HG03460 (cell line): ENCODE measurements around the gene SERPINA10.

Source experiments
- ATAC-seq: cut with Tn5 transposase; IDR thresholded peaks from one replicate; pipeline ENCODE4 v1.9.1; 2021; ENCODE audit not compliant: unreplicated experiment

The SERPINA10 gene

DNA sequence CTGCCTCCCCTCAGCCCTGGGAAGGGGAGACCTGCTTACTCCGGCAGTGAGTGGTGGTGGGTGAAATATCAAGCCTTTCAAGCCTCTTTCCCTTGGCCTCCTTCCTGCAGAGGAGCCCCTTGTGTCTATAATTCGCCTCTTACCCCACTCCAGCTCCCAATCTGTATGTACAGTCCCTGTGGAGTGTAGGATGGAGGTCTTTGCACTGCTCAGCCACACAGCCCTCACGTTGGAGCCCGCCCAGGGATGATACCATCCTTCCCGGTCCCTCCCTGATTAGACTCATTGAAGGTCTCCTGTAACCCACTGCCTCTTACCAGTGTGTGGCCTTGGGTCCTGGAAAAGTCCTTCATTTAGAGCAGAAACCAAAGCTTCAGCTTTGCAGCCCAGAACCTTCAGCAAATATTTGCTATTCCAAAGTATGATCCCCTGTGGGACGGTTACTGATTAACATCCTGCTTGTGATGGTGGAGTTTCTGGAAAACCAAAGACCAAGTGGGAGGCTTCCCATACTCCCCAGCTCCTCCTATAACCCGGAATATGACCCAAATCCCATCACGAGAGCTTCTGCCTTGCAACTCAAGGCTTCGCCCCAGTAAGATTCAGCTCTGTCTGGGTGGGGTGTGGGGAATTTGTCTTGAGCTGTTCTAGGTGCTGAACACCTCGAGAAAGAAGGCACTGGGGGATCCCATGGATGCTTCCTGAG, at the start of gene SERPINA10:
Gene SERPINA10, minus strand, starts transcription at position 397 of the 706 bp plus-strand sequence. CDS start 2,675 bp downstream, outside the sequence.
- ATAC-seq = no peak

- no peak for ATAC-seq
Measured at GRCh38 chr14:94342334-94342934, 49.4 kb upstream of the SERPINA10 start.

GRCh38 chr14:94341656-94342333, 48.7 kb upstream of the SERPINA10 start:
- no peak for ATAC-seq

DNA sequence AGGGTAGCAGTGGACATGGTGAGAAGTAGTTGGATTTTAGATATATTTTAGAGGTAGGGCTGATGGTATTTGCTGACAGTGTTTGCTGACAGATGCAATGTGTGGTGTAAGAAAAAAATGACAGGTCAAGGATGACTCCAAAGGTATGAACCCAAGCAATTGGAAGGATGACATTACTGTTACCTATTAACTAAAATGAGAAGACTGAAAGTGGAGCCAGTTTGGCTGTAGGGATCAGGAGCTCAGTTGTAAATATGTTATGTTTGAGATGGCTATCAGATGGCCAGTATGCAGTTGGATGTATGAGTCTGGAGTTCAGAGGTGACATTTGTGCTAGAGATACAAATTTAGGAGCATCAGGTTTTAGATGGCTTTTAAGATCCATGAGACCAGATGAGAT, 47.5 kb upstream of the SERPINA10 start:
- ATAC-seq = no peak

- ATAC-seq = no peak
Measured at GRCh38 chr14:94338023-94338422, 45.0 kb upstream of the SERPINA10 start.

DNA sequence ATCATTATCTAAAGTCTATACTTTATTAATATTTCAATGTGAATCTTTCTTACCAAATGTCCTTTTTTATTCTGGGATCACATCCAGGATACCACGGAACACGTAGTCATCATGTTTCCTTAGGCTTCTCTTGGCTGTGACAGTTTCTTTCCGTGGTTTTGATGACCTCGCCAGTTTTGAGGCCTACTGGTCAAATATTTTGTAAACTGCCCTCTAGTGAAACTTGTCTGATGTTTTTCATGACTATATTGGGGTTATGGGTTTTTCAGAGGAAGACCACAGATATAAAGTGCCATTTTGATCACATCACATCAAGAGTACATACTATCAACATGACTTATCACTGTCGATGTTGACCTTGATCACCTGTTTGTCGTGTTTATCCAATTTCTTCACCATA, 44.2 kb upstream of the SERPINA10 start:
- ATAC-seq = no peak

GRCh38 chr14:94334872-94335271, 41.8 kb upstream of the SERPINA10 start:
- no peak for ATAC-seq

DNA sequence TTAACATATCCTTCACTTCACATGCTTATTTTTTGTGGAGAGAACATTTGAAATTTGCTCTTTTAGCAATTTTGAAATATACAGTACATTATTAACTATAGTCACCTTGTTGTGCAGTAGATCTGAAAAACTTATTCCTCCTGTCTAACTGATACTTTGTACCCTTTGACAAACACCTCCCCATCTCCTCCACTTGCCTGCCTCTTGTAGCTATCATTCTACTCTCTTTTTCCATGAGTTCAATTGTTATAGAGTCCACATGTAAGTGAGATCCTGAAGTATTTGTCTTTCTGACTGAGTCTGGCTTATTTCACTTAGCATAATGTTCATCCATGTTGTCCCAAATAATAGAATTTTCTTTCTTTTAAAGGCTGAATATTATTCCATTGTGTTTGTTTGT, 39.5 kb upstream of the SERPINA10 start:
- no peak for ATAC-seq

DNA sequence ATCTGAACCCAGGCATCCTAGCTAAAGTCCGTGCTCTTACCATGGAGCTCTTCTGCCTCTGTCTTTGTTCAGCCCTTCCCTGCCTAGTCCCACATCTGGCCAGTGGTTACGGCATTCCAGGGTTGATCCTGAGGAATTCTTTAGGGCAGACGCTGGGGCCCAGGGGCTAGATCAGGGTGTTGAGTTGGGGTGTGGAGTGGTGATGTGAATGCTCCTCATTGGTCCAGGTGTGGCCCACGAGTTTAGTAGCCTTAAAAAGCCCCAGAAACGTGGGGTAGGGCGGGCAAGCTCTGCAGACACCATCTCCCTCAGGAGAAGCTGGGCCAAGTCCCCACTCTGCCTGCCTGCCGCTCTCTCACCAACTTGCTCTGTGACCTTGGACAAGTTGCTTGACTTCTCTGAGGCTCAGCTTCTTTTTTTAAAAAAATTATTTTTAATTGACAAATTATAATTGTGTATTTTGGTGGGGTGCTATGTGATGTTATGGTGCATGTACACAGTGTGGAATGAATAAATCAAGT, 39.1 kb upstream of the SERPINA10 start:
- no peak for ATAC-seq

GRCh38 chr14:94331462-94331861, 38.4 kb upstream of the SERPINA10 start:
- ATAC-seq = no peak

DNA sequence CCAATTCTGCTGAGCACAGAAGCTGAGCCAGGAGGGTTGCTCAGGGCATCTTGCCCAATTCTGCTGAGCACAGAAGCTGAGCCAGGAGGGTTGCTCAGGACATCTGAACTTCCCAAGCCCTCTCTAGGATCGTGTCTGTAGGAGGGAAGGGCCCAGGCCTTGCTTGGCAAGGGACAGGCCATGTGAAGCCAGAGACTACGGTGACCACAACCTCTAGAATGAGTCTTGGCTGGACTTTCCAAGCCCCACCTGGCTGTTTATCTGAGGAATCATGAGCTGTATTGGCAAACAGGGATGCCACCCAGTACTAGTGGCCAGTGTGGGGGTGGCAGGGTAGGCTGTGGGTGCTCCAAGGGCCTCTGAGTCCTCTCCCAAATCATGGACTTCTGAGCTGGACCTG, 37.8 kb upstream of the SERPINA10 start:
- ATAC-seq = no peak

DNA sequence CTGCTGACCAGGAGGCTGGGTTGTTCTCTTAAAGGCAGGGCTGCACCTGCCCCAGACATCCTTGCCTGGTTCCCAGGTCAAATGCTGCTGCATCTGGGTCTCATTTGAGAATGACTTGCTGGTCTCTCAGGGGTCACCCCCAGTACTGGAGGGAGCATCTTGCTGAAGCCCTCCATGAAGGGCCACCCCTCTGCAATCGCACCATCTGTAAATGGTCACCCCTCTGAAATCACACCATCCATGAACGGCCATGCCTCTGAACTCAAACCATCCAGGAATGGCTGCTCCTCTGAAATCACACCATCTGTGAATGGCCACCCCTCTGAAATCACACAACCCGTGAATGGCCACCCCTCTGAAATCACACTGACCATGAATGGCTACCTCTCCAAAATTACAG, 37.4 kb upstream of the SERPINA10 start:
- no peak for ATAC-seq

GRCh38 chr14:94329857-94330256, 36.8 kb upstream of the SERPINA10 start:
- no peak for ATAC-seq

GRCh38 chr14:94328196-94328595, 35.1 kb upstream of the SERPINA10 start:
- ATAC-seq = no peak

DNA sequence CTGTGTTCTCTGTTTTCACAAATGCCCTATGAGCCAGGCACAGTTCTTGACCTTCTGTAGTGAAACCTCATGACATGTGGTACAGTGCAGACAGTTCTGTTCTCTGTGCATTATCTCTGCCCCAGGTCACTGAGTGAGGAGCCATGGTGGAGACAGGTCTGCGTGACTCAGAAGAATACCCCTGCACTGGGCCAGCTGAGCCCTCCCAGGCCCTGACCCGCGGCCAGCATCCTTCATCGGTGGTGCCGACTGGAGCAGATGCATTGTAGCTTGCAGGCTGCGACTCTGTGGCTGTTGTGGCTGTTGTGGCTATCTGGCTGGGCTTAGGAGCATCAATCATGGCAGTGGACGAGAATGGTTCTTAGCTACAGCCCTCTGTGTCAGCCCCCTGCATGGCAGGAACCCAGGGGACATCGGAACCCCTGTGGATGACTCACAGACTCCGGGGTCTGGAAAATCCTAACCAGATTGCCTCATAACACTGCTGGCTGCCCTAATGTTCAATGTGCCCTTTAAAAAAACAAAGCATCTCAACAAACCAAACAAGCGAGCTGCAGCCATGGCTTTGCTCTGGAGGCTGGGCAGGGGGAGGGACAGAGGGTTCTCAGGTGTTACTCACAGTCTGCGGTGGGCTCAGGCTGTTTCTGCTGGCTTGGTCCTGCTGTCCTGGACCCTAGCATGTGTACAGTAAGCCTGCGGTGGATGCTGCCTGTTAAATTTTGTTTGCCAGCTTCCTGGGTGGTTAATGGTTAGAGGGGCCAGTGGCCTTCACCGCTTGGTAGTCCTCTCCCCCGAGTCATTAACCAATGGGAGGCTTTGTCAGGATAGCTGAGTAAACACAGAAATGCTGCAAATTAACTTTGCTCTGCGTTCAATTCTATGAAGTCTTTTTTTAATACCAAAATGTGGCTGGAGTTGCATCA, 29.8 kb upstream of the SERPINA10 start, which contains the start of gene SERPINA6:
Gene SERPINA6, minus strand, starts transcription at position 689 of the 923 bp plus-strand sequence. CDS start 8,688 bp downstream, outside the sequence.
- ATAC-seq = no peak

- ATAC-seq = no peak
Measured at GRCh38 chr14:94321421-94322271, 28.6 kb upstream of the SERPINA10 start.

- no peak for ATAC-seq
Measured at GRCh38 chr14:94320243-94320642, 27.2 kb upstream of the SERPINA10 start.

GRCh38 chr14:94317259-94317658, 24.2 kb upstream of the SERPINA10 start:
- no peak for ATAC-seq

DNA sequence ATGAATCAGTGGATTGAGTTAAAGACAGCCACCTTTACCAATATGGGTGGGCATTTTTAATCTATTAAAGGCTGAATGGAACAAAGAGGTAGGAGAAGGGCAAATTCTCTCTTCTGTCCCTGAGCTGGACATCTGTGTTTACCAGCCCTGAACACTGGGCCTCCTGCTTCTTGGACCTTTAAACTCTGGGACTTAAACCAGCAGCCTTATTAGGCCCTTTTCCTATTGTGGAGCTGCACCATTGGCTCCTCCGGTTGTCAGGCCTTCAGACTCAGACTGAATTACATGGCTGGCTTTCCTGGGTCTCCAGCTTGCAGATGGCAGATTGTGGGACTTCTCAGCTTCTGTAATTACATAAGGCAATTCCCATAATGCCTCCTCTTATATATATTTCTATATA, 23.6 kb upstream of the SERPINA10 start:
- no peak for ATAC-seq

DNA sequence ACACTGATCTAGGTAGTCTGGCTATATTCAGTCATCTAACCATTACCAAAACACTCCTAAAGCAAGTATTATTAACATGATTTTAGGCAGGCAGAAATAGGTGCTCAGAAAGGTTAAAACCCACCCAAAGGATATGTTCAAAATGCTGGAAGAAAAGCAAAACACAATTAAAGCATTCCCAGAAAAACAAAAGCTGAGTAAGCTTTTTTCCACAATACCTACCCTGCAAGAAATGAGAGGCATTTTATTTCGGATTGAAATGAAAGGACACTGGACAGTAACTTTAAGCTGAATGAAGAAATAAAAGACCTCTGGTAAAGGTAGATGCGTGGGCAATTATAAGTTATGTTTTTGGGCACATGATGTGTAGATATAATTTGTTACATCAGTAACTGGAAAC, 21.8 kb upstream of the SERPINA10 start:
- ATAC-seq = no peak
